Endodermal cell (in vitro differentiated cells): ENCODE results near the gene CD163. TPM values are rescaled to one million over a fixed set of nuclear protein-coding genes. Genes with fewer than 3 reads are reported as not detected.
A peak's percentile ranks its signal among the peaks of the same experiment; 100 is the strongest.

Experiments used
- DNase-seq: peaks from one replicate; pipeline ENCODE4 v3.0.0-alpha.2; 2017
- H3K27ac ChIP-seq: 2 replicates; pipeline ENCODE4 v1.5.1; 2013; ENCODE audit warnings: mild to moderate bottlenecking, low read depth, low read length, moderate library complexity
- H3K27me3 ChIP-seq: 2 replicates; pipeline ENCODE4 v1.6.1; 2013; ENCODE audit warnings: mild to moderate bottlenecking, low read length, moderate library complexity; ENCODE audit not compliant: insufficient read depth, control insufficient read depth, poor library complexity, severe bottlenecking
- H3K36me3 ChIP-seq: 2 replicates; pipeline ENCODE4 v1.7.0; 2013; ENCODE audit warnings: mild to moderate bottlenecking, low read length, moderate library complexity; ENCODE audit not compliant: control insufficient read depth, insufficient read depth
- H3K4me1 ChIP-seq: one replicate; pipeline ENCODE4 v1.7.0; 2013; ENCODE audit warnings: low read length; ENCODE audit not compliant: control insufficient read depth, insufficient read depth
- H3K4me3 ChIP-seq: 2 replicates; pipeline ENCODE4 v1.5.1; 2013; ENCODE audit warnings: mild to moderate bottlenecking, low read length, moderate library complexity
- H3K9ac ChIP-seq: 2 replicates; pipeline ENCODE4 v1.6.1; 2013; ENCODE audit warnings: mild to moderate bottlenecking, low read length, moderate library complexity; ENCODE audit not compliant: poor library complexity, severe bottlenecking; ENCODE audit errors: extremely low read depth
- H3K9me3 ChIP-seq: 2 replicates; pipeline ENCODE4 v1.6.1; 2013; ENCODE audit warnings: mild to moderate bottlenecking, low read length, moderate library complexity; ENCODE audit not compliant: control insufficient read depth
- H3K27ac Mint-ChIP-seq: 2 replicates; pipeline ENCODE4 v1.8.0; 2020; ENCODE audit warnings: mixed read lengths
- H3K27me3 Mint-ChIP-seq: 2 replicates; pipeline ENCODE4 v1.8.0; 2021; ENCODE audit warnings: mild to moderate bottlenecking, mixed read lengths; ENCODE audit not compliant: insufficient read depth
- H3K36me3 Mint-ChIP-seq: 2 replicates; pipeline ENCODE4 v1.8.0; 2020; ENCODE audit warnings: low read depth, mixed read lengths
- H3K4me1 Mint-ChIP-seq: 2 replicates; pipeline ENCODE4 v1.8.0; 2020; ENCODE audit warnings: mixed read lengths
- H3K4me3 Mint-ChIP-seq: 2 replicates; pipeline ENCODE4 v1.8.0; 2020; ENCODE audit warnings: mild to moderate bottlenecking, moderate library complexity, mixed read lengths
- H3K9me3 Mint-ChIP-seq: 2 replicates; pipeline ENCODE4 v1.8.0; 2020; ENCODE audit warnings: mild to moderate bottlenecking, mixed read lengths
- CTCF ChIP-seq: fragments of 200-600 bp; sonication (generic); conservative IDR thresholded peaks from 2 replicates; pipeline ENCODE4 v1.5.0; 2021; ENCODE audit warnings: antibody characterized with exemption, mild to moderate bottlenecking
- WGBS, 2 experiments: methylation state at CpG; one replicate each; pipeline versions ENCODE4 v1.1.5 to v1.1.7; 2013; ENCODE audit warnings: missing lambda C conversion rate in 2 of 2, mixed read lengths in 1 of 2; ENCODE audit not compliant: insufficient coverage in 1 of 2, insufficient read length in 1 of 2; 5-methylcytosine and 5-hydroxymethylcytosine counted together
- total RNA-seq, 2 donors: library from RNA; stranded (reverse); fragmentation: NEBNext Ultra II Directional in 1 of 2; extraction: Animal tissue kit (Norgen Biotek cat#: 25700) in 1 of 2; gene quantifications; 2 replicates in 1 of 2; 3 replicates in 1 of 2; pipeline ENCODE4 v1.2.1, GENCODE V29; 2021

CD163 gene
- total RNA-seq, 2 donors from 2014 or later, result 2.8 to 11.4 TPM

DNA sequence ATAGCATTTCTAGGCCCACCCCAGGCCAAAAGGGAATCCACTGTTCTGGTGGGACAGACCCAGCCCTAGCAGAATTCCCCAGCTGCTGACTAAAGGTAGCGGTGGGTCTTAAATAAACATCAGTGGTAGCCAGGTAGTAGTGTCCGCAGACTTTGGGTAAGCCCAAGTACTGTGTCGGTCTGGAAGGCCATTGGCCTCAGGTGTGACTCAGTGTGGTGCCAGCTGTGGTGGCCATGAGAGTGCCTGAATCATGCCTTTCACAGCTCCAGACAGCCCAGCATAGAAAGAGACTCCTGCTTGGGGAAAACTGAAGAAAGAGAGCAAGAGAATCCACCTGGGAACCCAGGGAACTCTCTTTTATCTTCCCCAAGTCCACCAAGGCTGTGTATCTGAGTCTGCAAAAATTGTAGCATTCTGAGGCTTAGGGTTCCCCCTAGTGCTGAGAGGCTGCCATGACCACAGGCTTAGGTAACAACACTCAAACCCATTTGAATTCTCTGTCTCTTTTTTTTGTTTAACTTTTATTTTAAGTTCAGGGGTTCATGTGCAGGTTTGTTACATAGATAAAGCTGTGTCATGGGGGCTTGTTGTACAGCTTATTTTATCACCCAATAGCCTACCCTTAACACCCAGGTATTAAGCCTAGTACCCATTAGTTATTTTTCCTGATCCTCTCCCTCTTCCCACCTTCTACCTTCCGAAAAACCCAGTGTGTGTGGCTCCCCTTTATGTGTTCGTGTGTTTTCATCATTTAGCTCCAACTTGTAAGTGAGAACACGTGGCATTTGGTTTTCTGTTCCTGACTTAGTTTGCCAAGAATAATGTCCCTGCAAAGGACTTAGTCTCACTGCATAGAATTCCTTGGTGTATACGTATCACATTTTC is 43.0 kb downstream of the CD163 start:
- Mint-ChIP-seq H3K4me1 (peaks cover 5% of the 10 kb centered on the region), H3K36me3 (no peaks in the 10 kb centered on the region), H3K9me3 (no peaks in the 10 kb centered on the region), H3K27me3 (no peaks in the 10 kb centered on the region), H3K4me3 (no peak overlapping the region), H3K27ac (peak overlapping the region; percentile 42)
- no peak overlapping the region for H3K9ac ChIP-seq
- H3K4me1 ChIP-seq, result no peaks in the 10 kb centered on the region
- no peaks in the 10 kb centered on the region for H3K27me3 ChIP-seq
- no peaks in the 10 kb centered on the region for H3K9me3 ChIP-seq
- H3K36me3 ChIP-seq, result no peaks in the 10 kb centered on the region
- WGBS, 2 experiments, result 77% methylated on average over 7 of the region's 7 CpGs
- peak; percentile 92 for DNase-seq
- TF ChIP-seq CTCF, result peak; percentile 100
- H3K4me3 ChIP-seq, result no peak overlapping the region
- H3K27ac ChIP-seq, result no peak overlapping the region

- H3K27me3 ChIP-seq, result no peaks in the 10 kb centered on the region
- H3K27ac ChIP-seq, result no peak overlapping the region
- no peak overlapping the region for H3K9ac ChIP-seq
- Mint-ChIP-seq H3K4me1 (peaks cover 5% of the 10 kb centered on the region), H3K27me3 (no peaks in the 10 kb centered on the region), H3K36me3 (no peaks in the 10 kb centered on the region), H3K9me3 (no peaks in the 10 kb centered on the region), H3K27ac (no peak overlapping the region), H3K4me3 (no peak overlapping the region)
- DNase-seq, result no peak
- H3K36me3 ChIP-seq, result no peaks in the 10 kb centered on the region
- H3K4me1 ChIP-seq, result no peaks in the 10 kb centered on the region
- no peak for TF ChIP-seq CTCF
- H3K4me3 ChIP-seq, result no peak overlapping the region
- 84 to 94% methylated on average over 2 to 3 of the region's 3 CpGs for WGBS, 2 experiments
- no peaks in the 10 kb centered on the region for H3K9me3 ChIP-seq
These were observed 43.6 kb downstream of the CD163 start for GRCh38 chr12:7459973-7460372.

DNA sequence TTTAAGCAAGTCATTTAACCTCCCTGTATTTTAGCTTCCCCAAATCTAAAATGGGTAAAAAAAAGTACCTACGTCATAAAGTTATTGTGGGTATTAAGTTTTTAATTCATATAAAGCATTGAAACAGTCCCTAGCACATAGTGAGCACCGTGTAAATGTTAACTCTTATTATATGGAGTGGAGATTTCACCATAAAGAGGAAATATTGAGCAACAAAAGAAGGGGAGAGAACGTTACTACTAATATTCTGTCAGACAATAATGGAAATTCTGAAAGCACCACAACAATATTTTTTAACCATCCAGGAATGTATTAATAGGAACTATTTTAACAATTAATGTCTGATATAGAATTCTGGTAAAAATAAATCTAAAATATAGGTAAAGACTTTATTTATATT is 51.8 kb downstream of the CD163 start:
- DNase-seq, result no peak
- WGBS, 2 experiments, result 92% methylated on average over 2 of the region's 3 CpGs; no CpG with 5 or more reads in 1 of the 2 experiments
- H3K9me3 Mint-ChIP-seq, result peaks cover 3% of the 10 kb centered on the region
- H3K4me1 Mint-ChIP-seq, result no peaks in the 10 kb centered on the region
- Histone ChIP-seq H3K27ac (no peak overlapping the region), H3K9me3 (no peaks in the 10 kb centered on the region), H3K4me3 (no peak overlapping the region), H3K36me3 (no peaks in the 10 kb centered on the region), H3K9ac (no peak overlapping the region), H3K27me3 (no peaks in the 10 kb centered on the region), H3K4me1 (no peaks in the 10 kb centered on the region)
- no peak overlapping the region for H3K27ac Mint-ChIP-seq
- no peaks in the 10 kb centered on the region for H3K36me3 Mint-ChIP-seq
- no peak overlapping the region for H3K4me3 Mint-ChIP-seq
- H3K27me3 Mint-ChIP-seq, result no peaks in the 10 kb centered on the region
- TF ChIP-seq CTCF, result no peak
